MCF 10A (cell line): ENCODE measurements around the gene ZNF264. TPM values are rescaled to one million over a fixed set of nuclear protein-coding genes. Genes with fewer than 3 reads are reported as not detected.
A peak's percentile ranks its signal among the peaks of the same experiment; 100 is the strongest.

Experiments
- BruUV-seq: library from RNA; stranded (reverse); fragments of 400-500 nt; replicated peaks from 2 replicates; lab custom pipeline; 2021; lab: Mats Ljungman, UMichigan
- CTCF ChIA-PET: fragments of 300-600 bp; sonication (Branson Sonifier 250); formaldehyde crosslinking; extraction: SDS; loops from one replicate; lab custom pipeline; 2021; ENCODE audit warnings: antibody characterized with exemption, inconsistent platforms; lab: Yijun Ruan, JAX
- POLR2A ChIA-PET: fragments of 300-600, 350-650 bp; sonication (Branson Sonifier 250); formaldehyde crosslinking; extraction: SDS; loops from one replicate; lab custom pipeline; 2020; ENCODE audit warnings: antibody characterized with exemption, inconsistent platforms; lab: Yijun Ruan, JAX
- DNase-seq: peaks from one replicate; pipeline ENCODE4 v3.0.0-alpha.2; 2018; ENCODE audit not compliant: unreplicated experiment
- H3K27ac Mint-ChIP-seq: one replicate; pipeline ENCODE4 v1.8.0; 2022; ENCODE audit warnings: mild to moderate bottlenecking, low read depth, mixed read lengths; ENCODE audit not compliant: unreplicated experiment
- H3K27me3 Mint-ChIP-seq: one replicate; pipeline ENCODE4 v1.8.0; 2022; ENCODE audit warnings: mixed read lengths; ENCODE audit not compliant: insufficient read depth, unreplicated experiment
- H3K36me3 Mint-ChIP-seq: one replicate; pipeline ENCODE4 v1.8.0; 2022; ENCODE audit warnings: mild to moderate bottlenecking, moderate library complexity, mixed read lengths; ENCODE audit not compliant: insufficient read depth, unreplicated experiment
- H3K4me1 Mint-ChIP-seq: one replicate; pipeline ENCODE4 v1.8.0; 2022; ENCODE audit warnings: mixed read lengths; ENCODE audit not compliant: insufficient read depth, unreplicated experiment
- H3K4me3 Mint-ChIP-seq: one replicate; pipeline ENCODE4 v1.8.0; 2022; ENCODE audit warnings: mild to moderate bottlenecking, moderate library complexity, mixed read lengths; ENCODE audit not compliant: unreplicated experiment
- H3K9me3 Mint-ChIP-seq: one replicate; pipeline ENCODE4 v1.8.0; 2022; ENCODE audit warnings: mixed read lengths; ENCODE audit not compliant: unreplicated experiment
- intact Hi-C: fragments of 100-400 bp; cut with micrococcal nuclease; formaldehyde crosslinking; loops from 2 replicates; pipeline ENCODE4 v1.14.1; 2022
- total RNA-seq: library from RNA; stranded (reverse); gene quantifications from 2 replicates; pipeline ENCODE4 v1.2.3, GENCODE V29; 2022
- TF ChIP-seq, protein P1 (sequence below): fragments of 200-600 bp; IDR thresholded peaks from one replicate; pipeline ENCODE4 v1.8.0; 2022; ENCODE audit warnings: antibody characterized with exemption, mild to moderate bottlenecking; ENCODE audit not compliant: unreplicated experiment

The ZNF264 gene
- total RNA-seq, 1 experiment from 2014 or later = 34.4 TPM

DNA sequence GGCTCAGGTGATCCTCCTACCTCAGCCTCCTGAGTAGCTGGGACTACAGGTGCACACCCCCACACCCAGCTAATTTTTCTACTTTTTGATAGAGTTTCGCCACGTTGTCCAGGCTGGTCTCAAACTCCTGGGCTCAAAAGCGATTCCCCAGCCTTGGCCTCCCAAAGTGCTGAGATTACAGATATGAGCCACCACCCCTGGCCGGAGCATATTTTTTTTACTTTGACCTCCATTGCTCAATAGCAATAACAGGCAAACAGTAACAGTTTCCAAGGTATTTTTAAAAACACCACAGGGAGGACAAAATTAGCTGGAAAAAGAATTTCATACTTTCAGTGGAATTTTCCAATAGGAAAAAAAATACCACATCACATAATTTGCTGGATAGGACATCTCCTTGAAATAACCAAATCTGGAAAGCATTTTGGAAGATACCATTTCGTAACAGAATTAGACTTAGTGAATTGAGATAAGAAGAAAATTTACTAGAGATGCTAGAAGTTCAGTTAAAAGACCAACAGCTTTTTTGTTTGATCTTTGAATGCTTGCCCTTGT is 29.2 kb upstream of the ZNF264 start:
- BruUV-seq = no TSS peak
- H3K4me1 Mint-ChIP-seq = no peaks in the 10 kb centered on the region
- ChIA-PET CTCF (no interaction called here), POLR2A (no interaction called here)
- H3K36me3 Mint-ChIP-seq = no peaks in the 10 kb centered on the region
- H3K27ac Mint-ChIP-seq = no peak overlapping the region
- TF ChIP-seq, protein P1, sequence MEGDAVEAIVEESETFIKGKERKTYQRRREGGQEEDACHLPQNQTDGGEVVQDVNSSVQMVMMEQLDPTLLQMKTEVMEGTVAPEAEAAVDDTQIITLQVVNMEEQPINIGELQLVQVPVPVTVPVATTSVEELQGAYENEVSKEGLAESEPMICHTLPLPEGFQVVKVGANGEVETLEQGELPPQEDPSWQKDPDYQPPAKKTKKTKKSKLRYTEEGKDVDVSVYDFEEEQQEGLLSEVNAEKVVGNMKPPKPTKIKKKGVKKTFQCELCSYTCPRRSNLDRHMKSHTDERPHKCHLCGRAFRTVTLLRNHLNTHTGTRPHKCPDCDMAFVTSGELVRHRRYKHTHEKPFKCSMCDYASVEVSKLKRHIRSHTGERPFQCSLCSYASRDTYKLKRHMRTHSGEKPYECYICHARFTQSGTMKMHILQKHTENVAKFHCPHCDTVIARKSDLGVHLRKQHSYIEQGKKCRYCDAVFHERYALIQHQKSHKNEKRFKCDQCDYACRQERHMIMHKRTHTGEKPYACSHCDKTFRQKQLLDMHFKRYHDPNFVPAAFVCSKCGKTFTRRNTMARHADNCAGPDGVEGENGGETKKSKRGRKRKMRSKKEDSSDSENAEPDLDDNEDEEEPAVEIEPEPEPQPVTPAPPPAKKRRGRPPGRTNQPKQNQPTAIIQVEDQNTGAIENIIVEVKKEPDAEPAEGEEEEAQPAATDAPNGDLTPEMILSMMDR = no peak
- H3K27me3 Mint-ChIP-seq = no peaks in the 10 kb centered on the region
- DNase-seq = no peak
- peaks cover 9% of the 10 kb centered on the region for H3K9me3 Mint-ChIP-seq
- intact Hi-C loops = no loop called here
- no peak overlapping the region for H3K4me3 Mint-ChIP-seq

DNA sequence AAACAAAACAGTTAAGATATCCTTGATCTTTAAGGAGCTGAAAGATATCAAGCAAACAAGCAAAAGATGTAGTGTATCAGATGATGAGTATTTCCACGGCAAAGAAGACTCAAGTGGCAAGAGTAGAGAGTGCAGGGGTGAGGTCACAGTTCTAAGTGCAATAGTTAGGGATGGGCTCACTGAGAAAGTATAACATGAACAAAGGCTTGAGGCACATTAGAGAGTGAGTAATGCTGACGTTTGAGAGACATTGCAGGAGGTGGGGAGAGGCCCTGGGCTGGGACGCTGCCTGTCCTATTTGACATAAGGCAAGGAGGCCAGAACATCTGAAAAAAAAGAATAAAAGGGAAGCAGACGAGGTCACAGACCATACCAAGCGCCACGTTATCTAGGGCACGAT is 25.5 kb upstream of the ZNF264 start:
- H3K4me3 Mint-ChIP-seq = no peak overlapping the region
- peak; percentile 16 for DNase-seq
- TF ChIP-seq, protein P1 = no peak
- H3K27ac Mint-ChIP-seq = no peak overlapping the region
- peaks cover 9% of the 10 kb centered on the region for H3K9me3 Mint-ChIP-seq
- H3K27me3 Mint-ChIP-seq = no peaks in the 10 kb centered on the region
- BruUV-seq = no TSS peak
- ChIA-PET POLR2A (no interaction called here), CTCF (no interaction called here)
- intact Hi-C loops = no loop called here
- H3K4me1 Mint-ChIP-seq = no peaks in the 10 kb centered on the region
- H3K36me3 Mint-ChIP-seq = no peaks in the 10 kb centered on the region

DNA sequence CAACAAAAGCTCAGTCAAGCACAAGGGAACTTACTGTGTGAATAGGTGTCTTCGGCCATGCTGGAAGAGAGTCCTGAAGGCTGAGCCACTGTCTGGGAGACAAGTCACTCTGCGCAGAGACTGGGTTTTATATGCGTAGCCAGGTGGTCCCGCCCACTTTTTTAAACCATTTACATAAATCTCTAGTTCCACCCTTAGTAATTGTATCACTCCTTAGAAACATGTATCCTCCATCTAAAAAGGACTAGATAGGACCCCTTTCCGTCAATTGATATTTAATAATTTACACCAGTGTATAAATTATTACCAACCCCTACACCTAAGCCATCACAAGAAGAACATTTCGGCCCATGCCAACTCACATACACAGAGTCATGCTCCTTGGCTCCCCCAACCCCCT is 23.9 kb upstream of the ZNF264 start, which contains the start of gene DUXA:
Gene DUXA, minus strand, starts transcription at position 101 of the 400 bp plus-strand sequence. Its CDS starts 42 bp downstream, at position 59.
- Mint-ChIP-seq H3K4me3 (no peak within 1 kb of the TSS), H3K27me3 (no peaks in the 10 kb centered on the region), H3K27ac (no peak within 1 kb of the TSS), H3K9me3 (peaks cover 9% of the 10 kb centered on the region), H3K4me1 (no peaks in the 10 kb centered on the region), H3K36me3 (peaks cover 6% of the 10 kb centered on the region)
- intact Hi-C loops = no loop called here
- BruUV-seq = no TSS peak
- TF ChIP-seq, protein P1 = no peak
- DNase-seq = no peak
- ChIA-PET POLR2A (interaction anchor here (0.9 kb wide), 1 partner anchor 24 kb away, joined by 3 read pairs; the partner anchor contains the start of gene ZNF264), CTCF (interaction anchor here (0.5 to 1.2 kb wide), 3 partner anchors 12 to 1031 kb away, joined by 3 to 5 read pairs (median 5); no protein-coding TSS in a partner anchor)

DNA sequence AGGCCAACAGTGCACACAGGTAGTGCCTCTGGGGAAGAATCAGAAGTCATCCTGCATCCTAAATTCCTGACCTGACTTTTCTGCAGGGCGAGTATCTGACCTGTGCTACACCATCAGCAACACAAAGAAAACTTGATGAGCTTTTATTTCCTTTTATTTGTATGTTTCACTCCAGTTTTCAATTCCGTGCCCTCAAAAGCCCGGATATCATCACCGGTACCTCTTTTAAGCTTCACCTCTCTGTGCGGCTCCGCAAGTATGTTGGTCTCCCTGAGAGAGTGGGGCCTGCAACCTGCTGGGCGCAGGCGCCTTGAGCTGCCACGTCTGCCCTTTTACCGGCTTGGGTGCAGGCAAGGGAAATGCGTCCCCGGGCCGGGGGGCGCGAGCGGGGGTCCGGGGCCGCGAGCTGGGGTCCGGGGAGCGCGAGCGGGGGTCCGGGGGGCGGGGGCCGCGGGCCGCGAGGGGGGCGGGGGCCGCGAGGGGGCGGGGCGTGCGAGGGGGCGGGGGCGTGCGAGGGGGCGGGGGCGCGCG is 19.7 kb upstream of the ZNF264 start:
- no peaks in the 10 kb centered on the region for H3K27me3 Mint-ChIP-seq
- no peak overlapping the region for H3K27ac Mint-ChIP-seq
- peak; percentile 4 for DNase-seq
- CTCF ChIA-PET = no interaction called here
- TF ChIP-seq, protein P1 = no peak
- BruUV-seq = no TSS peak
- H3K4me3 Mint-ChIP-seq = peak overlapping the region; percentile 80
- intact Hi-C loops = no loop called here
- H3K9me3 Mint-ChIP-seq = peaks cover 8% of the 10 kb centered on the region
- H3K4me1 Mint-ChIP-seq = no peaks in the 10 kb centered on the region
- H3K36me3 Mint-ChIP-seq = peaks cover 6% of the 10 kb centered on the region
- POLR2A ChIA-PET = interaction anchor here (0.9 kb wide), 1 partner anchor 19 kb away, joined by 5 read pairs; the partner anchor contains the start of gene ZNF264
